SK-N-DZ (cell line): ENCODE measurements around the gene CNTNAP2.

Source experiments
- DNase-seq: peaks from one replicate; pipeline ENCODE4 v3.0.0-alpha.2; 2015; ENCODE audit warnings: low spot score

The CNTNAP2 gene

DNA sequence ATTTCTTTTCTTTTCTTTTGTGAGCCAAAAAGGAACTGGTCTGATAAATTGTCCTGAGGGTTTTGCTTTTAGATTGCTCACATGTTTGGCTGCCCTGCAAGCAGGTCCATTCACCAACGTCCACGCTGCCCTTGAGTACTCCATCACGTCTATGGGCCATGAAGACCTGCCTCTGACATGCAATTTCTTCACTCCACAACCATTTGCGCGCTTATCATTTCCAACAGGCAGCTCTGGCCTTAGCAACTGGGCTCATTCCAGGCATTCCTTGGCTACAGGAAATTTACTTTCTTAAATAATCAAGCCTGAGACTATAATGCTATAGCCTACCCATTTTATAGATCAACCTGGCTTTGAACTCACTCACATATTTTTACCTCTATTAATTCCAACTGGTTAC lies 2065.7 kb downstream of the CNTNAP2 start:
- DNase-seq: no peak

DNA sequence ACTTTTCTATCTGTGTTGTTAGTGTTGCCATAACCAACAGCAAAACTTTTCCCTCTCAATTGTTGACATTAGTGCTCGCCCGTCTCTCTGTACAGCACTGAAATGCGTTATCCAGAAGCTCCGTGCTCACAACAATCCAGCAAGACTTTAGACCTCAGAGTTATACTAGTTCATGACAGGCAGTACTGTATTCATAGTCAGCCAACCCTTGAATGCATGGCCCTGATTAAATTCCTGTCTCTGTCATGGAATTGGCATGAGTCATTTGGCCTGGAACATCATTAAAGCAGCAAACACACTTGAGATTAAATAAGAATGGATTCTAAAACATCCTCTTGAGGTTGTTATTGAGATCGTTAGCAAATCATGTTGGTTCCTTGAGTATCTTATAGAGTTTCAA lies 2068.4 kb downstream of the CNTNAP2 start:
- no peak for DNase-seq

DNA sequence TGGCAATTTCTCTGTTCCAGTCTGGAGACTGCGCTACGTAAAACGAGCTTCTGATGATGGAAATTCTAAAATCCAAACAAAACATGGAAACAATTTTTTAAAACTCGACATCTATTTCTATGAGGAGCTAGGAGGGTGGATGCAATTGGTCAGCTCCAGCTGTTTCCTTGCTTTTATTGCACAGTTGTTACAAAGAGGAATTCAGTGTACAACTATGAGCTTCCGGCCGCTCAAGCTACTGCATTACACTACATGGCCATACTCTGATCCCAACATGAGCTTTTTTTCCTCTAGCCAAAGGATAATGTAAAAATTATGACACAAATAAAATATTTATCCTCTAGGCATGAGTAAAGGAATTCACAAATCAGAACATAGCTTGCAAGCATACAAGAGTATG lies 2070.9 kb downstream of the CNTNAP2 start:
- no peak for DNase-seq

DNA sequence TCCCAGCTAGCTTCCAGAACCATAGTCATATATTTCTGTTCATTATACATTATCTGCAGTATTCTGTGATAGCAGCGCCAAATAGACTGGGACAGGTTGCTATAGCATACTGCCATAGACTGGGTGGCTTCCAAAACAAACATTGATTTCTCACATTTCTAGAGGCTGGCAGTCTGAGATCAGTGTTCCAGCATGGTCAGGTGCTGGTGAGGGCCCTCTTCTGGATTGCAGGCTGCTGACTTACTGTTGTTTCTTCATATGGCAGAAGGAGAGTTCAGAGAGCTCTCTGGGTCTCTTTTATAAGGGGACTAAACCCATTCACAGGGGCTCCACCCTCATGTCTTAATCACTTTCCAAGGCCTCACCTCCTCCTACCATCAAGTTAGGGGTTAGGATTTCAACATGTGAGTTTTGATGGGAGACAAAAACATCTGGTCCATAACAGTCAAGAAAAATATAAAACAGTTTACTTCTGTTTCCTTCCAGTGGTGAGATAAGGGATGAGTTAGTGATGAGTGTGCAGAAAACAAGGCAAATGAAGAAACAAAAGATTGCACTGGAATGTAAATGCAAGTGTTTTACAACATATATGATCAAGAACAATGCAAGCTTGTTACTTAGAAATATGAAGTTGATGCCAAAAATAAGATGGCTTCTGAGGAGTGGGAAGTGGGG lies 2074.9 kb downstream of the CNTNAP2 start:
- no peak for DNase-seq

DNA sequence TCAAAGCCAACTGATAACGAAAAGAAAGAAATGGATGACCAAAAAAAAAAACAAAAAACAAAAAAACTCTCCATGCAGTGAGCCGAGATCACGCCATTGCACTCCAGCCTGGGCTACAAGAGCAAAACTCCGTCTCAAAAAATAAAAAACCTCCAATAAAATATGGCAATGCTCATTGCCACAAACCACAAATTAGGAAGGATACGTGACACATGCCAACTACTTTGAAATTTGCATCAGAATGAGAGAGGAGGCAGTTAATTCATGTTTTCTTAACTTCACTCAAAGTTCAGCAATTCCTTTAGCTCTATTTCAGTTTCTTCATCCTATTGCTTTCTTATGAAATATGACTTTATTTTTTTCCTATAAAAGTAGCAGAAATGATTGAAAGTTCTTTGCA lies 2075.9 kb downstream of the CNTNAP2 start:
- no peak for DNase-seq

DNA sequence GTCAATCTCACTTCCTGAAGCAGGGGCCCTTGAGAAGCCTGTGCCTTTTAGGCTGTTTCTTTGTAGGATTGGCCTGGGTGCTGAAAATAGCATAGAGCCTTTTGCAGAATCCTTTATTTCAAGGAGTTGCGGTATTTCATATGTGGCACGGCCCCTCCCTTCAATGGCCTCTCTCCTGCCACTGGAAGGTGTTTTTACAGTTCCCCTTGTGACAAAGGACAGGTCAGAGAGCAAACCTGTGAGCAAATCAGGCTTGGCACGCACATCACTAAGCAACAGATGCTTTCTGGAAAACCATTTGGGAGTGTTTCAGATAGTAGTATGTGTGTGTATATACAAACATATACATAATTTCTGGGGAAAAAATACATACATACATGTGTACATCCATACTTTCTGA lies 2085.4 kb downstream of the CNTNAP2 start:
- no peak for DNase-seq

DNA sequence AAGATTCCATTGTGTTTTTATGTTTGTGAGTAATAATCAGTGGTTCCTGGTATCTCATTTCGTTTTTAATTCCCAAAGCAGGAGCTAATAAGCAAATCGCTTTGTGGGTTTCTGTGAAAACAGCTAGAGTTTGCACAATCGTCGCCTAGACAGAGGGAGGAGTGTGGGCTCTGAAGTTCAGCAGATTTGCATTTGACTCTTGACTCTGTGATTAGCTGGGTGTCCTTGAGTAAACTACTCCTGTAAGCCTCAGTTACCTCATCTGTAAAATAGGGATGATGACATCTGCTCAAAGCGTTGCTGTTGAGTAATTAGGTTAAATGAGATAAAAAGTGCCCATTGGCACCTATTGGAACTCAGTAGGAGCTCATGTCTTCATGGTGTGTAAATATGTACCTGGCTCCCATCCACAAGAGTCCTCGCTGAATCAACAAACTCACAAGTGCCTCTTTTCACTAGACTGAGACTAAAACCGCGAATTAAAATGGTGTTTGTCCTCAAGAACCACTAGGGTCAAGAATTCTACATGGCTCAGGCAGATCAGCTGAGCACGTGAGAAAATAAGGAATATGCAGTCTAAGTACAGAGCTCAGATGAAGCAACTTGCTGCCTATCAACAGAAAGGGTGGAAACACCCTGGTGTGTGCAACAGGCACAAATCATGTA lies 2088.2 kb downstream of the CNTNAP2 start:
- no peak for DNase-seq

DNA sequence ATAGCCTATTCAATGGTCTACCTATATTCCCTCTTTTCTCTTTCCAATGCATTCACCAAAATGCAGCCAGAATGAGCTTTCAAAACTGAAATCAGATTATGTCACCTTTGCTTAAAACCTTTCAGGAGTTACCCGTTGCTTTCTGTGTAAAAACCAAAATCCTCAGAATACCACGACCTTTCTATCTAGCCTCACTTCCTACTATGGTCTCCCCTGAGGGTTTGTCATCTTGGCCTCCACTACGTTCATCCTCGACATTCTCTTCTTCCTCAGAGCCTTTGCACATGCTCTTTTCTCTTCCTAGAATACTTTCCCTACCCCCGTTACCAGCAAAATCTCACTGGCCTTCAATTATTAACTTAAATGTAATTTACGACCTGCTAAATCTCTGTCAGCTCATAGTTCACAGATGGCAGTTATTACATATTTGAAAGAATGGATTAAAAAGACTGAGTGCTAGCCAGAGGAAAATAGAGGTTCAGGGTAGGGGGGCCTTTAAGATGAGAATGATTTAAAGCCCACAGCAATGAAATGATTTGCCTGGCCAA lies 2093.1 kb downstream of the CNTNAP2 start:
- no peak for DNase-seq

DNA sequence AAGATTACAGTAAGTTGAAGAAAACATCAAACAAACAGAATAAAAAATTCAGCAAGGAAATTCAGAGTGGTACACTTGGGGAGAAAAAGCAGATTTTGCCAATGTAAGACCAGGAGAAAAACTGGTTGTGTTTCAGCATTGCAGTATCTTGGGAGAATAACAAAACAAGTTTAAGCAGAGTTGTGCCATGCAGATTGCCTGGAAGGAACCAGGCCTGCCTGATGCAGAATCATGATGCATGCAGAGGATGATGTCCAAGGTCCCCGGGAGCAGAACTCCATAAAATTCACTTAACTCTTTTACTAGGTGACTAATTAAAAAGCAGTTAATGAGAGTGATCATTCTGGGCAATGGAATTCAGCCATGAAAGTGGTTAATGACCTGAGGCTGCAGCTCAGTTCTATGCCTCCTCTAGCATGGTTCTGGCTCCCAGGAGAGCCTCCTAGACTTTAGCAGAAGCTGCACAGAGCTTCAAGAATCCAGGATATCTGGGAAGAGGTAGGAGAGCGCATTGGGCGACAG lies 2094.3 kb downstream of the CNTNAP2 start:
- DNase-seq: no peak

DNA sequence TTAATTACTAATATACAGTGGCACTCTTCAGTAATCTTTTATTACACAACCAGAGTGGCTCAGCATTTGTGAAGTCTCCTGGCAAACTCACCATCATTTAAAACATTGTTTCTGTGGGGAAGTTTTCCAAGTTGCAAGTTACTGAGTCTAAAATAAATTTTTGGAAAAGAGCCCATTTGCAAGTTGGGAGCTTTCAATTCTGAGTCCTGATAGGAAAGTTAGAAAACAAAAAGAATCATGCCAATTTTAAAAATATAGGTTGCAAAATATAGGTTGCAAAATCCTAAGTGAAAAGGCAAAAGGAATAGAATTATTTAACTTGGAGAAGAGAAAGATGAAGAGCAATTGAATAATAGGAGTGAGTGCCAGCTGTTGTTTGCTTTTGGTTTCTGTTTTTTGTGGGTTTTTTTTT lies 2095.1 kb downstream of the CNTNAP2 start:
- DNase-seq: no peak

DNA sequence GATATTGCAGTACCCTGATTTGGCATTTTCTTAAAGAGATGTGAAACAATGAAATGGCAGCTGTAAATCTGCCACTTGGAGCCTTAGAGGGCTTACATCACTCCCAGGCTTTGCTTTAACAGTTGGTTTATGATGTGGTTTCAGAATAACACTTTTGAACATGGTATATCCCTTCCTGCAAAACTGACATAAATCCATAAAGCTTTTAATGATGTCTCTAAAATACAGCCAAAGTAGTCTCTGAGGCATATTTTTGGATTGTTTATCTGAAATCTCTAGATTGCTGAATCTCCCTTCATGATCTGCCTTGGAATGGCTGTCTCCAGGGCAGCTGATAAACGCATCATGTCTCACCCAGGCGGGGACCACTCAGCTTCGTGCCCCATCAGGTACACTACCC lies 2096.1 kb downstream of the CNTNAP2 start:
- DNase-seq: no peak

DNA sequence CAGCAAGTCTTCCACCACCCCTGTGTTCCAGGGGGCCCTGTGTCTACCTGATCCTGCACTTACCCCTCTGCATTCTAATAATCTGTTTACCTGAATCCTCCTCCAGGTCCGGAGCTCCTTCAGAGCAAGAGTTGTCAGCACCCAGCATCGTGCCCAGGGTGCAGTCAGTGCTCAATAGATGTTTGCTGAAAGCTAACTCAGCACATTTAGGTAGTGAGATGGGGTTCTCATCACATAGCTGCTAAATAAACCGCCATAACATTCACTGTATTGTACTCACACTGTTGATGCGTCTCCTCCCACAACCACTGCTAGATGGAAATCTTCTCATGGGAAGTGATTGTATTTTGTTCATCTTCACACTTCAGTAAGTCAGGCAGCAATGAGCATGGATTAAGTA lies 2097.5 kb downstream of the CNTNAP2 start:
- DNase-seq: no peak

DNA sequence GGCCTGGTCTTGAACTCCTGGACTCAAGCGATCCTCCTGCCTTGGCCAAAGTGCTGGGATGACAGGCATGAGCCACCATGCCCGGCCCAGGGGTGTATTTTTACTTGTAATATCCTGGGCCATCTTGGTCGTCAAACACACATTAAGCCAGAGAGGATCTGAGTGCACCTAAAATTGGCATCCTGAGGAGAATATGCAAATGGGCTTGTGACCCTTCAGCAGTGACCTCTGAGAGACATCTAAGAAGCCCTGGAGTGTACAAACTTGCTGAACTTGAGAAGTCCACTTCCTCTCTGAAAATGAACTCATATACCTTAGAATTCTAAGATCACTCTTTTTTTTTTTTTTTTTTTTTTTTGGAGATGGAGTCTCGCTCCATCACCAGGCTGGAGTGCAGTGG lies 2102.0 kb downstream of the CNTNAP2 start:
- DNase-seq: no peak

DNA sequence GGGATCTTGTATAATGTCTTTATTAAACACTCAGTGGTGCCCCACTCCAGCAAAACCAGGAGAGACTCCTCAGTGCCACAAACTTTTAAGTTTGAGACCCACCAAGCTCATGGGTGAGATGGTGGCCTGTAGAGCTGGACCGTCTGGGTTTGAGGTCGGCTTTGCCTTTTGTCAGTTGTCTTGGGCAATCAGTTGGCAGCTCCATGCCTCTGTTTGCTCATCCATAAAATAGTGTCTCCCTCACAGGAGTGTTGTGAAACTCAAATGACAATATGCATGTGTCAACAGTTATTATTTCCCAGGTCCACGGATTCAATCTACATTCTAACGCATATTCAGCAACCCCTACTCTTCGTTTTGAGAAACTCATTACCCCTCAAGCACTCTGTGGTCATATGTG lies 2106.1 kb downstream of the CNTNAP2 start:
- DNase-seq: no peak

DNA sequence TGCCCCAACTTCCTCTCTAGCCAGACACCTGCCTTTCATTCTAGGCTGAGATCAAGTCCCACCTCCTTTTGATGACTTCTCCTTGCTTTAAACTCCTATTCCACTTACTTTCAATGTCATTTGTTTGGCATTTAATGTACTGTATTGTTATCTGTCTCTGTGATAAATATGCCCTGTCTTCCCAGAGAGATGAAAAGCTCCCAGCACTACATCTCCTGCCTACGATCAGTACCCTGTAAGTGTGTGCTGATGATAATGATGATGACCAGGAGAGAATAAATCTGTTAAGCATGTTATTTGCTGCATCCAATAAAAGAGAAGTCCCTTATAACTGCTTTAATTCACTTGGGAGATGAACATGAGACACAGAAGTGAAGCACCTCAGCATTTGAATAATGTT lies 2106.6 kb downstream of the CNTNAP2 start:
- no peak for DNase-seq

DNA sequence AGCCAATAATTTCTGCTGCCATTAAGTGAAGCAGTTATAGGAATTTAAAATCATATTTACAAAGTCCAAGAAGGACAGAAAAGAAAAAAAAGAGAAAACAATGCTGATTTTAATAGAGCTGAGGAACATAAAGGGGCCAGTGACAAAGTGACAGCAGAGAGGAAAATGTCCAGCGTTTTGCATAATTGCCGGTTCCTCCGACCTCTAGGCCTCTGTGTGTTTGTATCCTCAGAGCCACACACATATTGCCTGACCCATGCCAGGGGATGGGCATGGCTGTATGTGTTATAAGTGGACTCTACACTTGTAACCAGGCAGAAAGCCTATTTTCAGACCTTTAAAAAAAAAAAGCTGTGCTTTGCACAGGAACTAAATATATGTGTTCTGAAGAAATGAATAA lies 2107.1 kb downstream of the CNTNAP2 start:
- no peak for DNase-seq

DNA sequence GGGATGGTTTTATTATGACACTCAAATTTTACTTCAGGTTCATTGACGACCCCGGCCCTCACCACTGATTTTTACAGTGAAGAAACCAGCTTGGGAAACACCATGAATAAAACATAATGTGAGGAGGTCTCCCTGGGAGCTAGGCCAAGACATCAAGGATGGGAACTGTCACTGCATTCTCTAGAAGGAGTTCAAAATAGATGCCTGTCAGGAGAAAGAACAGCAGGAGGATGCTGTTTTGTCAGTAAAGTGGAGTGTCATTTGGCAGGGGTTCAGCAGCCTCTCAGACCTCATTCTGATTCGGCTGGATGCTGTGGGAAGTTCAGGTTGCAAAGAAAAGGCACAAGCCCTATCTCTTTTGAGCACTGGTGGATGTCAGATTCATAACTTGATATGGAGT lies 2113.7 kb downstream of the CNTNAP2 start:
- DNase-seq: no peak

DNA sequence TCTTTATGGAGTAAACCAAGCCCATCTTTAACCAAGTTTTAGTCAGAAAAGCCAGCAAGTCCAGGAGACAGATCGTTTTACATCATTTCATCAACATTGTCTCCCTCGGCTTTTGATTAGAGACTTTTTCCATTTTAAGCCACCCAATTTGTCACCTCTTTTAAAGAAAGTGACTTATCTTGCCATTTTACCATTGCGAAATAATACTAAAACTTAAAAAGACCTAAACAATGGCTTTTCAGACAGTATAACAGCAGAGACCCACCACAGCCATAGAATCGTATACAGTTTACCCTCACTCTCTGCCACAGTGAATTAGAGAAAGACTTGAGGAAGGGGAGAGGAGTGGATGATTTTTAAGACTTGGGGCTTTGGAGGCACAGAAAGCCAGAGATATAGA lies 2114.3 kb downstream of the CNTNAP2 start:
- no peak for DNase-seq

DNA sequence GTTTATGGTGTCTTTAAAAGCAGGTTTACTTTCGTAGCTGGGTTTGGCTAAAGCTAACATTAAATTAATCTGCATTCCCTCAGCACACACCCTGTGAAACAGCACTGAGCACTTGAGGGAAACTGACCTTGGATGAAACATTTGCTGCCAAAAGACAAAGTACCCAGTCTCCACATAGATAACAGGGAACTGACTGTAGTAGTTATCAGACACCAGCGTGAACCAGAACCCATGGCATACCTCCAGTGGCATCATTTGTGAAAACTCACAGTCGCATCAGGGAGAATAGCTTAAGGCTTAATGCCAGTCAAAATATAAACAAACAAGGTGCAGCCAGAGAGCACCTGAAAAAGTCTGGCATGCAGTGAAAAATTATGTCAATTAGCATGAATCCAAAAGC lies 2116.2 kb downstream of the CNTNAP2 start:
- DNase-seq: no peak

DNA sequence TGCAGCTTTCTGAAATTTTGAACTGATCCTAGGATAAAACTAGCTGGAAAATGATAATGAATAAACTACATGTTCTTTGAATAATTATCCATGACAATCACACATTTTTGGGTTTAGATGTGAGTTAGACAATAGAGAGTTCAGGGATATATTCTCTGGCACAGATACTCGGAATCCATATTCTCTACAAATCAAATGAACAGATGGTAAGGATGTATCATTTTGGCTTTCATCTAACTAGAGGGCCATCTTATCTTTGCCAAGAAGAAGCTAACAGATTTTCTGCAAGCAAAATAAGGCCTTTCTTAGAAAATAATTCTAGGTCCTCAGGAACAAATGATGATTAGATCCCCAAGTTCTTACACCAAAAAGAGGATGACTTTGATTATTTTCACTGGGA lies 2118.1 kb downstream of the CNTNAP2 start:
- DNase-seq: no peak

DNA sequence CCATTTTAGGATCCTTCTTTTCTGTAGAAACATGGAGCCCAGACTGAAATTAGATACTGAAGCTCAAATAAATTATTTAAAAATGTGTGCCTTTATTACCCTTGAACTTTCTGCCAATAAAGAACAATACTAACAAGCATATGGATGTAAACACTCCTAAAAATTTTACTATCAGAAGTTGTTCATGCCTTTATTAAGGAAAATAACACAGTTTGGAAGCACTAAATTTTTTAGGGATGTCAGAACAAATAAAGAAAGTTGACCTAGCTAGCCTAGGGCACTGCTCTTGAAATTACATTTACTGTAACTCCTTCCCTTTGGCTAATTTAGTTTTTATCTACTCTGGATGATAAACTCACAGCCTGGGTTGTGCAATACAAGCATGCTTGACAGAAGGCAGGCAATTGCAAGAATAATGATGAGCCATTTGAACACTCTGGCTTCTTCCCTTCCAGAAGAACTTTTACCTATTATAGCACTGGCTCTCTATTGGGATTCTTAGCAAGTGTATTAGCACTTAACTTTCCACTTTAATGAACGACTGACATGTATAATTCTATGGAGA lies 2122.2 kb downstream of the CNTNAP2 start:
- no peak for DNase-seq

DNA sequence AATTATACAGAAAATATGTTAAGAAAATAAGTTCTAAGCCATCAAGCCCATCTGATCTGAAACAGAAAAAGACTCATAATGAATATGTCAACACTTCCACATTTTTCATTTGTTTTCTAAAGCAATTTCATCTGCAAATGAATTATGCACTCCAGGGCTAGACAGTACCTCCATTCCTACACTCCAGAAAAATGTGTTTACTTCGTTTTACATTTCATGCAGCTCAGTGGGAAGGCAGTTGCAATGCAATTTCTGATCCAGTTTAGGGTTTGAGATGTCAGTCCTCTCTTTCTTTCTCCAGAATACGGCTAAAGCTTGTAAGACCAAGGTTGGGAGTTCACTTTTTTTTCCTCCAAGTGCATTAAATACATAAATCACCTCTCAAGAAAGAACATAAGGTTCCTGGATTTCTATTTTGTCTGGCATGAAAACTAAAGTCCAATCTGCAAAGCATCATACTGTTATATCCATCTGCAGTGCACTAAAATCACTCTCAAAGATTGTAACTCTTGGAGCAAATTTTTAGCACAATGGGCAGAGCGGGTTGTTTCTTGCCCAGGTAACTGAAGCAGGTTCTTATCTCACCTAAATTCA lies 2125.2 kb downstream of the CNTNAP2 start:
- DNase-seq: no peak
